ENCODE data around the gene APLNR.

APLNR gene

DNA sequence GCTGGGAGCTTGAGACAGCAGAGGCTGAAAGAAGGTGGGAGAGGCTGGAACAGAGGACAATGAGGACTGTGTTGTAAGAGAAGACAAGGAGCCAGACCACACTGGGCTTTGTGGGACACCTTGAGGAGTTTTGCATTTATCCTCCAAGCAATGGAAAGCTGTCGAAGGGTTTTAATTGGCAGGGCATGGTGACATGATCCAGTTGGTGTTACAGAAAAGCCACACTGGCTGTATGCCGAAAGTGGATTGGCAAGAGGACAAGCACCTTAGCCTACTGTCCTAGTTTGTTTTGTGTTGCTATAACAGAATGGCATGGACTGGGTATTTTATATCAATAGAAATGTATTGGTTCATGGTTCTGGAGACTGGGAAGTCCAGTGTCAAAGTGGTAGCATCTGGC lies 14.0 kb upstream of the APLNR start:
- no peak for FAIRE-seq

DNA sequence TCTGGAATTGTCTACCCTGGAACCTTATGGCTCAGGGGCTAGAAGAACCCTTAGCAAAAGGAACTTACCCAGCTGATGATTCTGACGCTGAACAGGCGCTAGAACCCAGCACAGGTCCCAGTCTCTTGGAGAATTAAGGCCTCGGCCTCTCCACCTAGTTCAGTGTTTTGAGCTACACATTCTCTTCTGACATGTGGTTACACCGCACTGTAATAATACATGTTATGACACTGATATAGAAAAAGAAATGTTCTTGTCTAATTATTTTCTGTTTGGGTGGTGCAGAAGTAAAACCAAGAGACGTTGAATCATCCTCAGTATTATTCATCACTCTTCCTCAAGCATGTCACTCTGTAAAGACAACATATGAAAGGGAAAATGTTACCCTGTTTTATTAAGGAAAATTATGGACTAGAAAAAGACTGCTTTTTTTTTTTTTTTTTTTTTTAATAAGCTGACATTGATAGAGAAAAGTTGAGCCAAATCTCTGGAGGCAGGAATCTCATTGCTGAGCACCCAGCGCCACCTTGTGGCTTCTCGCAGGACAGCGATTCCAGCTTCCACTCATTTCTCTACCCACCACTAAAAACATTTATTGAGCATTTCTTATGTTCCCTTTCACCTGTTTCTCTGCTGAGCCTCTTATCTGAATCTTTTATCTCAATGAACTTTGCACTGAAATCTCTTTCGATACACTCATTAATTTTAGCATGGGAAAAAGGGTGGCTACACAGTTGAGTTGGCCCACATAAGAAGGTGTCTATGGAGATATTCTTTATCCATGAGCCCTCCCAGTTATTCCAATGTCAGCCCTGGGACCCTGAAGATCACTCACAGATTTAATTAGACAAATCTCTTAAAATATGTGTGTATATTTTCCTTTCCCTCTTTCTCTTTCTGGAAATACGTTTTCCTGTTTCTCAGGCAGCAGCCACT lies 12.6 kb upstream of the APLNR start:
- FAIRE-seq = peak; percentile 54

- FAIRE-seq = no peak
These were observed 11.8 kb upstream of the APLNR start for GRCh38 chr11:57248780-57249383.

DNA sequence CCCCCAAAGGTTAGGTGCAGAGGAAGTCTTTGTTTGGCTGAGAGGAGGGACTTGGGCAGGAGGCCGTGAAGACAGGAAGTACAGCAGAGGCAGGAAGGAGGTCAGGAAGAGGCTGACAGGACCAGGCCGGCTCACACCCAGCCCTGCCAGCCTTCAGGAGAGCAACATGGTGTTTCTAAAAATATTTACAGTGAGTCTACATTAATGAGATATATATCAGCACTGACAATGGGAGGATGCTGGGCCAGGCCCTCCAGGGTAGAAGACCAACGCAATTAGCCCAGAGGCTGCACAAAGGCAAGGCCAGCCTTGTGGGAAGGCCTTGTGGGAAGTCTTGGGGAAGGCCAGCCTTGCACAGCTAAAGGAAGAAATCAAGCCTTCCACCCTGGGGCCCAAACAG lies 7.9 kb upstream of the APLNR start:
- no peak for FAIRE-seq

- FAIRE-seq = no peak
These were observed 4.4 kb upstream of the APLNR start for GRCh38 chr11:57241353-57241972.

DNA sequence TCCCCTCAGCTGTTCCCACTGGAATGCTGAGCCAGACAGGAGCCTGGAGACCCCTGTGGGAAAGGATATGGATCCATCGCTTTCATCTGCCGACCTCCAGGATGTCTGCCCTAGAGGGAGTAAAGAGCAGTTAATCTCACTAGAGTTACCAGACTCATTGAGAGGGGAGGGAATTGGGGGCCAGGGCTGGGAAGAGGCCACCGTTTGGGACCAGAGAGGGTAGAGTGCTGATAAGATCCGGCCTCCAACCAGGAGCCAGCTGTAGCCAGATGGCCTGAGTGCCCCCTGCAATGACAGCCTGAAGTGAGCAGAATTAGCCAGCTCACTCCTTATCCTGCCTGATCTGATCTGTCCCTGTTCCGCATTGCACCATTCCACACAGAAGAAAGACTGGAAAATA lies 3.7 kb upstream of the APLNR start:
- no peak for FAIRE-seq

DNA sequence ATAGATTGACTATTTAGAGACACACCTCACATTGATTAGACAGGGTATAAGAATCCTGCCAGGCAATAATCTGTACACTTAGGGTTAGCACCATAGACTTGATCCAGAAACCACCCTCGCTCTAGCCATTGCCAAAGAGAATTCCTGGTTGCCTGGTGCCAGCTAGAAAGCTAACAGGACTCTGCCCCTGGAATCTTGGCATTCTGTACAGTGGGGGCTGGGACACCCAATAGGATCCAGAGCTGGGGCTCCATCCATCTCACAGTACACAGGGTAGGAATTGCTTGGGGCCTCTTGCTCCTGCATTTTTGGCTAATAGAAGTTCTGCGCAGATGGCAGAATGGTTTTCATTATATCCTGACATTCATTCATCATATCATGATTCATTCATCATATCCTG lies 3.0 kb upstream of the APLNR start:
- FAIRE-seq = no peak

DNA sequence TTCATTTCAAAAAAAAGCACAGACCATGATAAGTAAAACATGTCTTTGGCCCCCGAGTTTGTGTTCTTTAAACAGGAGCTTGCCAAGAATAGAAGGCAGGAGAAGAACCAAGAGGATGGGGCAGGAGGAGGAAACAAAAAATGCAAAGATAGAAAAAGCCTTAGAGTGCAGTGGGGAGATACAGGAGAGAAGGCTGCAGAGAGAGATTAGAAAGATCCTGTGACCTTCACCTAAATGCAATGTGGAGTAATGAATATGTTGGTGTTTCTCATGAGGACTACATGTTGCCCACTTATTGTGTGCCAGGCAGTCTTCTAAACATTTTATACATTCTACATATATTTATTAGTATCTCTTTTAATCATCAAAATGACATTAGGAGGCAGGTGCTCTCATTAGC lies 2.3 kb upstream of the APLNR start:
- FAIRE-seq = no peak

DNA sequence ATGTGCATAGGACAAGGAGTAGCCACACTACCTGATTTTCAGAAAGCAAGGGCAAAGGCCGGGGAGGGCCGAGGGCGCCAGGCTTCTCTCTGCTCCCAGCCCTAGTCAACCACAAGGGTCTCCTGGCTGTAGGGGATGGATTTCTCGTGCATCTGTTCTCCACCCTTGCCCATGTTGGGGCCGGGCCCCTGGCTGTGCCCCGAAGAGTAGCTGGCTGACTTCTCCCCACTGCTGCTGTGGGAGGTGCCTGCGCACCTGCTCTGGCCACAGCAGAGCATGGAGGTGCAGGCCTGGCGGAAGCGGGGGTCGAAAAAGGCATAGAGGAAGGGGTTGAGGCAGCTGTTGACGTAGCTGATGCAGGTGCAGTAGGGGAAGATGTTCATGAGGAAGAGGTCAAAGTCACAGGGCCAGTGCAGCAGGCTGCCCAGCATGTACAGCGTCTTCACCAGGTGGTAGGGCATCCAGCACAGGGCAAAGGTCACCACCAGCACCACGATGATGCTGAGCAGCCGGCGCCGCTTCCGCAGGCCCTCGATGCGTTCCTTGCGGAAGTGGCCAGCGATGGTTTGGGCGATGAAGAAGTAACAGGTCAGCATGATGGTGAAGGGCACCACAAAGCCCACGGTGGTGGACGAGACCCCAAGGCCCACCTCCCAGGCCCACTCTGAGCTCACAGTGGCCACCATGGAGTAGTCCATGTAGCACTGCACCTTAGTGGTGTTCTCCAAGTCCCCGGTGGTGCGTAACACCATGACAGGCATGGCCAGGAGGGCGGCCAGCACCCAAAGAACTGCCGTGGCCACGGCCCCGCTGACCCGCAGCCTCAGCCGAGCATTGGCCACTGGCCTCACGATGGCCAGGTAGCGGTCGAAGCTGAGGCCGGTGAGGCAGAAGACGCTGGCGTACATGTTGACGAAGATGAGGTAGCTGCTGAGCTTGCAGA lies 1.0 kb downstream of the APLNR start:
- no peak for FAIRE-seq

DNA sequence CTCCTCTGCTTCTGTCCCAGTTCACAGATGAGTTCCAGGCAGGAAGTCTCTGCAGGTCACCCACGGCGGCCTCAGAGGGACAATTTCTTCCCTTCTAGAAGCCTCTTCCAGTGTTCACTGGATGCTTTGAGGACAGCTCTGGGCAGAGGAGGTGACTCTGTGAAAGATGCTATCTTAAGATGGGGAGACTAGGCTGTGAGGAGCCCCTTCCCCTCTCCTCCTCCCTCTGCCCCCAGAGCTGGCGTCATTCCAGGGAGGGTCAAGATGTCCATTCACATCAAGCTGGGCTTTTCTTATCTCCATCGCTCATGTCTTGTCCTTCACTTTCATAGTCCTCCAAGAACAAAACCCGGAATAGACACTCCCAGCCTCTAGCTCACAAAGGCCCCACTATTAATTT lies 3.3 kb downstream of the APLNR start:
- no peak for FAIRE-seq

DNA sequence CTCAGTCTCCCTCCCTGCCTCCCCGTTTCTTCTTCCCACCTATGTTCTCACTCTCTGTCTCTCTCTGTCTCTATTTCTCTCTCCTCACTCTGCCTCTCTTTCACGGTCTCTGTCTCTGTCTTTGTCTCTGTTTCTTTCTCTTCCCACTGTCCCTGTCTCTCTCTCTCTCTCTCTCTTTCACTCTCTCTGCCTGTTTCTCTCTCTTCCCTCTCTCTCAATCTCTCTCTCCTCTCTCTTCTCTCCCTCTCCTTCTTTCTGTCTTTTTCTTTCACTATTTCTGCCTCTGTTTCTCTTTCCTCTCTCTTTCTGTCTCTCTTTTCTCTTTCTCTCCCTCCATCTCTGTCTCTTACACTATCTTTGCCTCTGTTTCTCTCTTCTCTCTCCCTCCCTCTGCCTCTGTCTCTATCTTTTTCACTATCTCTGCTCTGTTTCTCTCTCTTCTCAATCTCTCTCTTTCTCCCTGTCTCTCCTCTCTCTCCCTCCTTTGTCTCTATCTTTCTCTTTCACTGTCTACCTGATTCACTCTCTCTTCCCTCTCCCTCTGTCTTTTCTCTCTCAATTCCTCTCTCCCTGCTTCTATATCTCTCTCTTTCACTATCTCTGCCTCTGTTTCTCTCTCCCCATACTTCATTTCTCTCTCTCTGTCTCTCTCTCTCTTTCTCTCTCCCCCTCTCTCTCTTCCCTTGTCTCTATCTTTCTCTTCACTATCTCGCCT lies 5.4 kb downstream of the APLNR start:
- no peak for FAIRE-seq

GRCh38 chr11:57230791-57231538 lies 6.1 kb downstream of the APLNR start:
- FAIRE-seq = no peak

GRCh38 chr11:57230316-57230715 lies 6.7 kb downstream of the APLNR start:
- FAIRE-seq = no peak

DNA sequence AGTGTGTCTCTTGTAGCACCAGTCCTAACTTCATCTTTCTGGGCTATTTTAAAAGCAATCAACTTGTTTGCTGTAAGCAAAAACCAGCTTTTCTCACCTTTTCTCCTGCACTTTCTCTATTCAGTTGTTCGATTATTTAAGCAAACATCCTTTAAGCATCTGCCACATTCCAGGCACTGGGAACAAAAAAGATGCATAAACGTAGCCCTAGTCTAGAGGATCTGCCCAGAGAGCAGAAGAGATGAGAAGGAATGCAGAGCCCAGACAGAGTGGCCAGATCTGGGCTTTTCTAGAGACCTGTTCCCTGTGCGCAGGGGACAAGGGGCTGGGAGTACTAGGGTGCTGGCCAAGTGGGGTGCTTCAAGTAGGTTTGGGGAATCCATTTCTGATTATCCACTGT lies 8.4 kb downstream of the APLNR start:
- FAIRE-seq = no peak

DNA sequence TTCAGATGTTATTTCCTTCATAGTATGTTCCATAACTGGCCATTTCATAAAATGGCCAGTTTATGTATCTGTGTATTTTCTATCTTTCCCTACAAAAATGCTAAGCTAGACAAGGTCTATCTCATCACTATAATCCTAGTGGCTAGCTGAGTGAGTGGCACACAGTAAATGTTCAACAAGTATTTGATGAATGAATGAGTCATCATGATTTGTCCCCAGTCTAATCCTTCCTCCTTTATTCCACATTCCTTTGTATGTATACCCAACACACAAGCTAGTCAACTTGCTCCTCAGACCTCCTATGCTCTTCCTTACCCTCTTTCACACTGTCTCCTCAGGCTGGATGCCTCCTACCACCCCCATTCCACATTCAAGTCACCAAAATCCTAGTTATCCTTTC lies 12.5 kb downstream of the APLNR start:
- no peak for FAIRE-seq

DNA sequence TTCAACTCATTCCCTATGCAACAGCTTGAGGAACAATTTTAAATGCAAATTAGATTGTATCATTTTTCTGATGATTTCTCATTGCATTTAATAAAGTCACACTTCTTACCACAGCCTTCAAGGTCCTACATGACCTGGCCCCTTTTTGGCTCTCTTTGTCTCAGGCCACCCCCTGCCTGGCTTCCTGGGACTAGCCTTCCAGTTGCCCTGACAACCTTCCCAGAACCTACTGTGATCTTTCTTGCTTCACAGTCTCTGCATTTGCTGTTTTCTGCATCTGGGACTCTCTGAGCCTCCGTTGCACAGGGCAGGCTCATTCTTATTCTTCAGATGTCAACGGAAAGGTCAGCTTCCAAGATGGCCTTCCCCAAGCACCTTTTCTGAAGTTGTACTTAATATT lies 12.9 kb downstream of the APLNR start:
- no peak for FAIRE-seq

GRCh38 chr11:57223601-57224000 lies 13.4 kb downstream of the APLNR start:
- no peak for FAIRE-seq

- no peak for FAIRE-seq
These were observed 14.8 kb downstream of the APLNR start for GRCh38 chr11:57222239-57222638.

DNA sequence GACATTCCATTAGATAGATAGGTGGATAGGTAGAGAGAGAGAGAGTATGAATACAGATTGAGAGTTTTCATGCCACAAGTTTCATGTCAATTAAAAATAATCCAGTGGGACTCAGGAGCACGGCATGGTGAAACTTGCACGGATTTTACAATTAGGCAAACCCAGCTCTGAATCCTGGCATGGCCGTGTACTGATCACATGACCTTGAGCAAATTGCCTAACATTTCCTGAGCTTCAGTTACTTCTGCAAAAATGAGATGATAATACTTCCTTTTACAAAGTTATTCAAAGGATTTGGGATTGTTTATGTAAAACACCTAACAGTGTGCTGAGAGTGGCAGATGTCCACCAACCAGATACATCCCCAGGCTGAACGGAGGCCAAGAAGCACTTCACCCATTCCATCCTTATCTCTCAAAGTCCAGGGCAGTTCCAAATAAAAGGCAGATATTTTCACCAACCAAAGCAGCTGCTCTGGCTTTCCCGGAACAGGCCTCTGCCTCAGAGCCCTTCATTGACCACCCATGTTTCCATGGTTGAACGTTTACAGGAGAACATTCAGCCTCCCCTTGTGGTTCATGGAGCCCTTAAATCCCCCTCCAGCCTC lies 17.9 kb downstream of the APLNR start:
- no peak for FAIRE-seq

DNA sequence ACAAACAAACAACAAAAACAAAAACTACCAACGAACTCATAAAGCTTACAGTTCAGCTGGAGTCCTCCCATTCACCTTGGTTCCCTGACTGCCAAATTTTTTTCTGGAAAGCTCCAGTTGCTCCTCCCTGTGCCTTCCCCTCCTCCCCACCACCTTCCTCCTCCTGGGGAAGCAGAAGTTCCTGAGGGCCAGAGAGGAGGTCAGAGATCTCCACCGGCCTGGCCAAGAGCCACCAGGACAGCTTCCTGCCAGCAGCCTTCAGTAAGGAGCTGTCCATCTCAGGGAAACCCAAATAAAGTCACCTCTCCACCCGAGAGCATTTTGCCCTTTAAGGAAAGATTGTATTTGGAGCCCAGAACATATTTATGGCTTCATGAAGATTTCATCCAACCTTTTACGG lies 20.0 kb downstream of the APLNR start:
- FAIRE-seq = no peak

DNA sequence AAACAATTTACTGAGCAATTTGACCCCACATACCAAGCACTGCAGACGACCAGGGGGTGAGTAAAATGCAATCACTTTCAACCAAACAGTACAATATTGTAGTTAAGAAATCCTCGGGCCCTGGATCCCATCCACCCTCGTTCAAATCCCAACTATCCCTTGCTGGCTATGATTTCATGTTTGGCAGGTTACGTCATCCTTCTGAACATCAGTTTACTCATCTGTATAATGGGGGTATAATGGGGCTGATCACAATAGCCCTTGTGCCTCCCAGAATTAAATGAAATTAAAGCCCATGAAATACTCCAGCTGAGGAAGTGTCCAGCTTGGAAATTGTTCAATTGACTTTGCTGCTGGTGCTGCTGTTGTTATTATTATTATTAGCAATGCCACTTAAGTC lies 20.6 kb downstream of the APLNR start:
- FAIRE-seq = no peak

Data from TTC549 (cell line).